ENCODE data around the gene FUOM.
A peak's percentile ranks its signal among the peaks of the same experiment; 100 is the strongest.

Gene FUOM

GRCh38 chr10:133329491-133330202, 28.2 kb downstream of the FUOM start:
- peak; percentile 76 for TF ChIP-seq CTCF (IDR thresholded peaks at IDR 0.05; ENCODE audit: extremely low read depth, missing control alignments)
- DNase-seq (ENCODE audit: low spot score): peak; percentile 93

- TF ChIP-seq CTCF (IDR thresholded peaks at IDR 0.05; ENCODE audit: extremely low read depth, missing control alignments): no peak
- no peak for DNase-seq (ENCODE audit: low spot score)
Measured at GRCh38 chr10:133328358-133329343, 29.2 kb downstream of the FUOM start.

- DNase-seq (ENCODE audit: low spot score): no peak
- TF ChIP-seq CTCF (IDR thresholded peaks at IDR 0.05; ENCODE audit: extremely low read depth, missing control alignments): no peak
Measured at GRCh38 chr10:133327651-133328357, 30.0 kb downstream of the FUOM start.

- TF ChIP-seq CTCF (IDR thresholded peaks at IDR 0.05; ENCODE audit: extremely low read depth, missing control alignments): no peak
Measured at GRCh38 chr10:133326745-133327650, 30.8 kb downstream of the FUOM start.

GRCh38 chr10:133326223-133326551, 31.6 kb downstream of the FUOM start:
- no peak for TF ChIP-seq CTCF (IDR thresholded peaks at IDR 0.05; ENCODE audit: extremely low read depth, missing control alignments)
- no peak for DNase-seq (ENCODE audit: low spot score)

More at GRCh38 chr10:133326745-133327650, 30.8 kb downstream of the FUOM start:
- DNase-seq (ENCODE audit: low spot score): peak; percentile 16

- TF ChIP-seq CTCF (IDR thresholded peaks at IDR 0.05; ENCODE audit: extremely low read depth, missing control alignments): no peak
- DNase-seq (ENCODE audit: low spot score): peak; percentile 42
Measured at GRCh38 chr10:133325440-133326222, 32.2 kb downstream of the FUOM start.
